Hepatocyte (in vitro differentiated cells): ENCODE measurements around the gene ADAMTS12. TPM values are rescaled to one million over a fixed set of nuclear protein-coding genes. Genes with fewer than 3 reads are reported as not detected.

Experiments
- DNase-seq: peaks from one replicate; pipeline ENCODE4 v3.0.0-alpha.2; 2016; ENCODE audit warnings: low spot score
- H2AFZ ChIP-seq: fragments of 200-600 bp; sonication (generic); 2 replicates; pipeline ENCODE4 v1.6.0; 2016; ENCODE audit warnings: antibody characterized with exemption, mild to moderate bottlenecking
- H3K27ac ChIP-seq: fragments of 200-600 bp; sonication (generic); 2 replicates; pipeline ENCODE4 v1.5.1; 2016; ENCODE audit warnings: mild to moderate bottlenecking
- H3K27me3 ChIP-seq: fragments of 200-600 bp; sonication (generic); 2 replicates; pipeline ENCODE4 v1.6.1; 2016
- H3K36me3 ChIP-seq: fragments of 200-600 bp; sonication (generic); replicated peaks from 2 replicates; pipeline ENCODE4 v1.5.1; 2016; ENCODE audit warnings: low read depth; ENCODE audit not compliant: insufficient read depth
- H3K4me1 ChIP-seq: fragments of 200-600 bp; sonication (generic); 2 replicates; pipeline ENCODE4 v1.5.1; 2016; ENCODE audit warnings: mild to moderate bottlenecking, moderate library complexity; ENCODE audit not compliant: insufficient read depth
- H3K4me2 ChIP-seq: fragments of 200-600 bp; sonication (generic); 2 replicates; pipeline ENCODE4 v1.6.0; 2016
- H3K4me3 ChIP-seq: fragments of 200-600 bp; sonication (generic); 2 replicates; pipeline ENCODE4 v1.5.1; 2016; ENCODE audit warnings: mild to moderate bottlenecking
- H3K79me2 ChIP-seq: fragments of 200-600 bp; sonication (generic); 2 replicates; pipeline ENCODE4 v1.6.0; 2017; ENCODE audit warnings: mild to moderate bottlenecking
- H3K9me2 ChIP-seq: fragments of 200-600 bp; sonication (generic); replicated peaks from 2 replicates; pipeline ENCODE4 v1.6.0; 2017; ENCODE audit warnings: mild to moderate bottlenecking; ENCODE audit not compliant: insufficient read depth
- H3K9me3 ChIP-seq: fragments of 200-600 bp; sonication (generic); 2 replicates; pipeline ENCODE4 v1.5.1; 2016; ENCODE audit warnings: low read depth, mild to moderate bottlenecking
- H4K20me1 ChIP-seq: fragments of 200-600 bp; sonication (generic); 2 replicates; pipeline ENCODE4 v1.6.0; 2016; ENCODE audit warnings: mild to moderate bottlenecking; ENCODE audit not compliant: insufficient read depth, poor library complexity, severe bottlenecking
- CTCF ChIP-seq: fragments of 200-600 bp; sonication (generic); IDR thresholded peaks from 2 replicates; pipeline ENCODE4 v1.5.1; 2016; ENCODE audit warnings: antibody characterized with exemption, mild to moderate bottlenecking; ENCODE audit not compliant: poor library complexity
- EZH2 ChIP-seq: fragments of 200-600 bp; sonication (generic); IDR thresholded peaks from 2 replicates; pipeline ENCODE4 v1.6.1; 2016; ENCODE audit warnings: antibody characterized with exemption, mild to moderate bottlenecking, borderline replicate concordance
- EZH2phosphoT487 ChIP-seq: fragments of 200-600 bp; sonication (generic); IDR thresholded peaks from one replicate; pipeline ENCODE4 v1.6.1; 2018; ENCODE audit warnings: antibody characterized with exemption, mild to moderate bottlenecking, low read depth, moderate library complexity; ENCODE audit not compliant: unreplicated experiment, severe bottlenecking
- WGBS: methylation state at CpG from one replicate; pipeline ENCODE4 v1.1.6; 2016; ENCODE audit warnings: low lambda C conversion rate; ENCODE audit errors: missing lambda C conversion rate; 5-methylcytosine and 5-hydroxymethylcytosine counted together
- polyA plus RNA-seq: library from polyadenylated mRNA; unstranded; fragments of >200 nt; fragmentation: Nextera tagmentation; extraction: Ambion mirVana; gene quantifications from 2 replicates; pipeline ENCODE4 v1.2.1, GENCODE V29; 2016
- total RNA-seq: library from RNA; depleted of rRNA; stranded (reverse); fragments of >200 nt; gene quantifications from 2 replicates; pipeline ENCODE4 v1.2.3, GENCODE V29; 2014

ADAMTS12 gene
- total and polyA plus RNA-seq, 2 experiments from 2014 or later: 3.2 to 8.9 TPM

DNA sequence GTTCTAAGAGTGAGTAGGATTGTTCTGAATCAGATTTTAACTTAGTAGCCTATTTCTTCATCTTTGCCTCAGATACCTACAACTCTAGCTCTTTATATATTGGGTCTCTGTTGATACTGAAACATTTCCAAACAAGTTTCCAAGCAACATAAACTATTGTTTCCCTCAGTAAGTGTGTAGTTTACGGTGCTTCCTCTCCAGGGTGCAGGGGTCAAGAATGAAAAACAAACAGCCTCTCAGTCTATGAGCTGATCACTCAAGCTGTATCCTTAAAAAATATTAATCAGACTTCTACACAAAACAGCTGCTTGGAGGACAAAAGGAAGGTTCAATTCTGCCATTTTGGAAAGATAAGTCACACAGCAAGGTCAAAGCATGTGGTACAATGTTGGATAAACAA is 75.0 kb downstream of the ADAMTS12 start:
- WGBS: 64% methylated on average over 1 of the region's 1 CpG
- Histone ChIP-seq H2AFZ (no peak overlapping the region), H3K27me3 (no peaks in the 10 kb centered on the region), H3K9me3 (no peaks in the 10 kb centered on the region), H3K36me3 (no peaks in the 10 kb centered on the region), H3K4me1 (no peaks in the 10 kb centered on the region), H3K4me3 (no peak overlapping the region), H3K79me2 (no peaks in the 10 kb centered on the region), H3K9me2 (no peaks in the 10 kb centered on the region), H4K20me1 (no peaks in the 10 kb centered on the region), H3K4me2 (no peak overlapping the region), H3K27ac (no peak overlapping the region)
- TF ChIP-seq EZH2 (no peak), EZH2phosphoT487 (no peak), CTCF (no peak)
- DNase-seq: no peak

DNA sequence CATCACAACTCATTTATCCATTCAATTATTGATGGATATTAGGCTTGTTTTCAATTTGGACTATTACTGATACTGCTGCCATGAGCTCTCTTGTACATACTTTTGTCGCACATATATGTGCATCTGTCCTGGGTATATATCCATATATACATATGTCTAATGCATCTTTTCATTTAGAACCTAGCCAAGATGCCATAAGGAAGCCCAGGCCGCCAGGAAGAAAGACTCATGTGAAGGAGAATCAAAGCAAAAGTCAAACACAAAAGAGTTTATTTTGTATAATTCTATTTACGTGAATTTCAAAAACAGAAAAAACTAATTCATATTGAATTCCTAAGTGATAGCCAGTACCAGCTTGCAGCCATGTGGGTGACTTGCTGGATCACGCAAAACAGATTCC is 79.0 kb downstream of the ADAMTS12 start:
- Histone ChIP-seq H3K4me1 (no peaks in the 10 kb centered on the region), H4K20me1 (no peaks in the 10 kb centered on the region), H3K9me2 (no peaks in the 10 kb centered on the region), H2AFZ (no peak overlapping the region), H3K27ac (no peak overlapping the region), H3K36me3 (no peaks in the 10 kb centered on the region), H3K79me2 (no peaks in the 10 kb centered on the region), H3K4me2 (no peak overlapping the region), H3K27me3 (no peaks in the 10 kb centered on the region), H3K4me3 (no peak overlapping the region), H3K9me3 (no peaks in the 10 kb centered on the region)
- 94% methylated on average over 4 of the region's 4 CpGs for WGBS
- DNase-seq: no peak
- TF ChIP-seq EZH2: no peak
- TF ChIP-seq EZH2phosphoT487: no peak
- TF ChIP-seq CTCF: no peak

DNA sequence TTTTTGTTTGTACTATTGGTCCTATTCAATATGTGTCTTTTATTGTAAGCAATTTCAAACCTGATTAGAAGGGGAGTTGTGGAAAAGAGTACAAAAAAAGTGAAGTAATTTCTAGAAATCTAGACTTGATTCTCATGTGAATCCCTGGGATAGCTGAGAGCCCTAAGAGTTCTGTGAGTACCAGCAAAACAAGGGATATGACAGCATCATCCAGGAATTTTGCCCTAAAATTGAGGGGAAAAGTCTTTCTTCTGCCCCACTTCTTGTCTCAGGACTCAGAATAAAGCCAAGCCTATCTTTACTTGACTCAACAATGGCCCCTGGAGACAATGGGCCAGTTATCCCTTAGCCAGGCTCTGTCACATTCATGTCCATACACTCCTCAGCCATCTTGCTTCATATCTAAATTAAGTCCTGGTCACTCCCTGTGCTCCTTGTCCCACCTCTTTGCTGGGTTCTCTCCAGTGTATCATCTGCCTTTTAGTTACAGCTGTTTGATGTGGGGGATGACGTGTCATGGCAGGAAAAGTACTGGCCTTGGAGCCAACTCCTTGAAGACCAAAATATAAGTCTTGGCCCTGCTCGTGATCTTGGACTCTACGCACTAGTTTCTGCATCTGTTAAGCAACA is 81.2 kb downstream of the ADAMTS12 start:
- Histone ChIP-seq H3K36me3 (no peaks in the 10 kb centered on the region), H3K27ac (no peak overlapping the region), H3K4me3 (no peak overlapping the region), H3K9me2 (no peaks in the 10 kb centered on the region), H3K4me1 (no peaks in the 10 kb centered on the region), H3K4me2 (no peak overlapping the region), H4K20me1 (no peaks in the 10 kb centered on the region), H3K79me2 (no peaks in the 10 kb centered on the region), H2AFZ (no peak overlapping the region), H3K27me3 (no peaks in the 10 kb centered on the region), H3K9me3 (no peaks in the 10 kb centered on the region)
- 93% methylated on average over 3 of the region's 3 CpGs for WGBS
- DNase-seq: no peak
- TF ChIP-seq CTCF (no peak), EZH2phosphoT487 (no peak), EZH2 (no peak)

DNA sequence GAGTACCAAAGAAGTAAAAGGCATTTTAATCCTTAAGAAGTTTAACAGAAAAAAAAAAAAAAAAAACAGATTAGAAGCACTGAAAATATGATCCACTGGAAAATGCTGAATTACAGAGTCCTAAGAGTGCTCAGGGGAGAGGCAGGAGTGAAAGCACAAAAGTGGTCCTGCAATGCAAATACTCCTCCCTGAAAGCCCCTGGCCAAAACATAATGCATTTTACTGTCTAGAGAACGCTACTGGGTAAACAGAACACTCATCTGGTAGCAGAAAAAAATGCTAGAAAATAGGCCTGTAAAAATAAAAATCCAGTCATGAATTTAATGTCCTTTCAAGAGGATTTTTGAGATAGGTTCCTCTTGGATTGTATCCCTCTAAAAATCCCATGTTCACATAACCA is 81.9 kb downstream of the ADAMTS12 start:
- Histone ChIP-seq H3K9me3 (no peaks in the 10 kb centered on the region), H3K9me2 (no peaks in the 10 kb centered on the region), H4K20me1 (no peaks in the 10 kb centered on the region), H3K4me1 (no peaks in the 10 kb centered on the region), H3K27ac (no peak overlapping the region), H3K27me3 (no peaks in the 10 kb centered on the region), H3K79me2 (no peaks in the 10 kb centered on the region), H3K4me3 (no peak overlapping the region), H3K4me2 (no peak overlapping the region), H2AFZ (no peak overlapping the region), H3K36me3 (no peaks in the 10 kb centered on the region)
- WGBS: 33% methylated on average over 1 of the region's 1 CpG
- TF ChIP-seq EZH2 (no peak), CTCF (no peak), EZH2phosphoT487 (no peak)
- no peak for DNase-seq
